NCI-H2196 (cell line): ENCODE measurements around the gene ZNF576.
A peak's percentile ranks its signal among the peaks of the same experiment; 100 is the strongest.
"Not testable (repeated sequence)": the region's sequence is repeated elsewhere in the genome, so short reads cannot be mapped to it uniquely, and the experiment has no call there.

Source experiments
- DNase-seq: peaks from one replicate; lab custom pipeline; 2025; ENCODE audit not compliant: unreplicated experiment; lab: John Stamatoyannopoulos, UW

The ZNF576 gene

GRCh38 chr19:43625918-43626579 lies 29.7 kb downstream of the ZNF576 start:
- DNase-seq = no peak

GRCh38 chr19:43626838-43627237 lies 30.4 kb downstream of the ZNF576 start:
- DNase-seq = no peak

GRCh38 chr19:43628646-43629326 lies 32.4 kb downstream of the ZNF576 start:
- DNase-seq = no peak

GRCh38 chr19:43631491-43631890 lies 35.1 kb downstream of the ZNF576 start:
- DNase-seq = no peak

GRCh38 chr19:43633520-43633919 lies 37.1 kb downstream of the ZNF576 start:
- DNase-seq = no peak

- DNase-seq = no peak
These were observed 37.7 kb downstream of the ZNF576 start for GRCh38 chr19:43634068-43634467.

GRCh38 chr19:43634506-43634871 lies 38.1 kb downstream of the ZNF576 start:
- DNase-seq = no peak

GRCh38 chr19:43634872-43635560 lies 38.6 kb downstream of the ZNF576 start:
- DNase-seq = no peak

GRCh38 chr19:43635561-43635940 lies 39.2 kb downstream of the ZNF576 start:
- not testable (repeated sequence) for DNase-seq

- no peak for DNase-seq
These were observed 39.8 kb downstream of the ZNF576 start for GRCh38 chr19:43636121-43636683.

GRCh38 chr19:43638214-43638994 lies 42.0 kb downstream of the ZNF576 start:
- no peak for DNase-seq

GRCh38 chr19:43638995-43639518 lies 42.7 kb downstream of the ZNF576 start:
- DNase-seq = no peak

GRCh38 chr19:43639519-43640423 lies 43.4 kb downstream of the ZNF576 start, which contains the start of gene CADM4:
Gene CADM4 (minus strand): TSS chr19:43639850. CDS start chr19:43639790, 60 bp downstream.
- peak; percentile 49 for DNase-seq

- DNase-seq = no peak
These were observed 44.0 kb downstream of the ZNF576 start for GRCh38 chr19:43640424-43640757.

GRCh38 chr19:43641333-43641732 lies 44.9 kb downstream of the ZNF576 start:
- DNase-seq = no peak

- no peak for DNase-seq
These were observed 46.1 kb downstream of the ZNF576 start for GRCh38 chr19:43642531-43642930.

GRCh38 chr19:43643326-43643725 lies 46.9 kb downstream of the ZNF576 start:
- DNase-seq = no peak

GRCh38 chr19:43644181-43644580 lies 47.8 kb downstream of the ZNF576 start:
- no peak for DNase-seq

- DNase-seq = no peak
These were observed 52.2 kb downstream of the ZNF576 start for GRCh38 chr19:43648633-43649032.

- DNase-seq = no peak
These were observed 53.1 kb downstream of the ZNF576 start for GRCh38 chr19:43649514-43649913.
